ENCODE measurements around the gene ITIH6. TPM values are rescaled to one million over a fixed set of nuclear protein-coding genes. Genes with fewer than 3 reads are reported as not detected.
A peak's percentile ranks its signal among the peaks of the same experiment; 100 is the strongest.
"Not testable (repeated sequence)": the region's sequence is repeated elsewhere in the genome, so short reads cannot be mapped to it uniquely, and the experiment has no call there.

The ITIH6 gene
- total RNA-seq, 1 donor: not detected

GRCh38 chrX:54776987-54777672, 20.9 kb downstream of the ITIH6 start:
- TF ChIP-seq, protein P1, sequence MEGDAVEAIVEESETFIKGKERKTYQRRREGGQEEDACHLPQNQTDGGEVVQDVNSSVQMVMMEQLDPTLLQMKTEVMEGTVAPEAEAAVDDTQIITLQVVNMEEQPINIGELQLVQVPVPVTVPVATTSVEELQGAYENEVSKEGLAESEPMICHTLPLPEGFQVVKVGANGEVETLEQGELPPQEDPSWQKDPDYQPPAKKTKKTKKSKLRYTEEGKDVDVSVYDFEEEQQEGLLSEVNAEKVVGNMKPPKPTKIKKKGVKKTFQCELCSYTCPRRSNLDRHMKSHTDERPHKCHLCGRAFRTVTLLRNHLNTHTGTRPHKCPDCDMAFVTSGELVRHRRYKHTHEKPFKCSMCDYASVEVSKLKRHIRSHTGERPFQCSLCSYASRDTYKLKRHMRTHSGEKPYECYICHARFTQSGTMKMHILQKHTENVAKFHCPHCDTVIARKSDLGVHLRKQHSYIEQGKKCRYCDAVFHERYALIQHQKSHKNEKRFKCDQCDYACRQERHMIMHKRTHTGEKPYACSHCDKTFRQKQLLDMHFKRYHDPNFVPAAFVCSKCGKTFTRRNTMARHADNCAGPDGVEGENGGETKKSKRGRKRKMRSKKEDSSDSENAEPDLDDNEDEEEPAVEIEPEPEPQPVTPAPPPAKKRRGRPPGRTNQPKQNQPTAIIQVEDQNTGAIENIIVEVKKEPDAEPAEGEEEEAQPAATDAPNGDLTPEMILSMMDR (IDR thresholded peaks at IDR 0.05; ENCODE audit: insufficient read depth, low read depth, low read length): no peak
- no peak overlapping the region for H3K4me3 ChIP-seq (ENCODE audit: low read depth, low read length)
- DNase-seq (ENCODE audit: low read depth): no peak

GRCh38 chrX:54776061-54776460, 22.0 kb downstream of the ITIH6 start:
- TF ChIP-seq, protein P1 (IDR thresholded peaks at IDR 0.05; ENCODE audit: insufficient read depth, low read depth, low read length): no peak
- DNase-seq (ENCODE audit: low read depth): no peak
- H3K4me3 ChIP-seq (ENCODE audit: low read depth, low read length): no peak overlapping the region

DNA sequence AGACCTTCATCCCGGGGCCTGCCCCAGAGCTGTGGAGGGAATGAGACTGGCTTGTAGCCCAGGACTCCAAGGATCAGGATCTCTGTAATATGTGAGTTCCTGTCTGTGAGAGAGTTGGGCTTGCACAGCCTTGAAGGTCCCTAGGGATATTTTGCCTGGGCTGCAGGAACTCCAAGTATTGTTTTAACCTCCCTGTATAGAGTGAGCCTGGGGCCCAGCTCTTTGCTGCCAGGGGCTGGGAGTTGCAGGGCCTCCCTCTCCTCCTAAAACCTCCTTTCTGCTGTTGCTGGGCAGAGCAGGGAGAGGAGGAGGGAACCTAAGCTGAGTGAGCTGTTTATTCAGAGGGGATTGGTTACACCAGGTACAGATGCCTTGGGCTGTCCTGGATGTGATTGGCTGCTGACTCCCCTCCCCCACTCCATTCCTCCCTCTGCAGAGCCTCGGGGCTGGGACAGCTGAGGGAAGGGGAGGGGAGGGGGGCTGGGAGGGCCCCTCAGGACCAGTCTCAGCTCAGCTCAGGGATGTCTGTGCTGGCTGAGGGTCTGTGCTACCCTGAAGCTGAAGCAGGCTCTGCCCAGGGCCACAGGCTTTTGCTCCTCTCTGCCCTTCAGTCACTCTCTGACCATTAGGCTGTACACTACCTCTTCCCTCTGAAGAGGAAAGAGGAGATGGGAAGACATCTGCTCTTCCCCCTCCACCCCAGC, 23.5 kb downstream of the ITIH6 start:
- DNase-seq (ENCODE audit: low read depth): peak; percentile 12
- H3K4me3 ChIP-seq (ENCODE audit: low read depth, low read length): not testable (repeated sequence)

GRCh38 chrX:54758114-54759055, 39.7 kb downstream of the ITIH6 start:
- H3K4me3 ChIP-seq (ENCODE audit: low read depth, low read length): no peak overlapping the region
- TF ChIP-seq, protein P1 (IDR thresholded peaks at IDR 0.05; ENCODE audit: insufficient read depth, low read depth, low read length): no peak
- no peak for DNase-seq (ENCODE audit: low read depth)

GRCh38 chrX:54754854-54755253, 43.2 kb downstream of the ITIH6 start:
- TF ChIP-seq, protein P1 (IDR thresholded peaks at IDR 0.05; ENCODE audit: insufficient read depth, low read depth, low read length): no peak
- no peak for DNase-seq (ENCODE audit: low read depth)

DNA sequence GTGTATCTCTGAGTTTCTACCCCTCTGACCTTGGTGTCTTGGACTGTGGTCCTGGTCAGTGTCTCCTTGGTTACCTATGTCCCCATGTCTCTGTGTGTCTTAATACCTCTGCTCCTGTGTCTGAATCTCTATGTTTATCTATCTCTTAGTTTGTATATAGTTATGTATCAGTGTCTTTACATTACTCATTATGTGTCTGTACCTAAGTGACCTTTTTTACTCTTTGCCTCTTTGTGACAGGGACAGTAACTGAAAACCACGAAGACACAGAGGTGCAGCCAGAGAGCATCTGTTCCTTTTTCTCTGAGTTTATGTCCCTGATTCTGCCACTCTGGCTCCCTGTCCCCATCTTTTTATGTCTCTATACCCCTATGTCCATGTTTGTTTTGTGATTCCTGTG, 49.4 kb downstream of the ITIH6 start:
- DNase-seq (ENCODE audit: low read depth): no peak
- TF ChIP-seq, protein P1 (IDR thresholded peaks at IDR 0.05; ENCODE audit: insufficient read depth, low read depth, low read length): no peak

More at GRCh38 chrX:54754854-54755253, 43.2 kb downstream of the ITIH6 start:
- H3K4me3 ChIP-seq (ENCODE audit: low read depth, low read length): no peak overlapping the region

More for the DNA sequence above, 49.4 kb downstream of the ITIH6 start:
- H3K4me3 ChIP-seq (ENCODE audit: low read depth, low read length): no peak overlapping the region
